ENCODE data around the gene ASIC3. TPM values are rescaled to one million over a fixed set of nuclear protein-coding genes. Genes with fewer than 3 reads are reported as not detected.

Gene ASIC3
- total and polyA plus RNA-seq, 2 of the 8 experiments (the other 6 are each of a cell fraction or from before 2014, with no cell fraction given): 1.6 to 1.9 TPM

GRCh38 chr7:151024435-151025056 is 23.8 kb upstream of the ASIC3 start, which contains the start of gene ATG9B (continued):
- no peak for TF ChIP-seq CHD7 (IDR thresholded peaks at IDR 0.05; ENCODE audit: insufficient replicate concordance, low read length)
